Smooth muscle cell (in vitro differentiated cells): ENCODE measurements around the gene PDE4A. TPM values are rescaled to one million over a fixed set of nuclear protein-coding genes. Genes with fewer than 3 reads are reported as not detected.

Experiments
- DNase-seq: peaks from one replicate; lab custom pipeline; 2025; ENCODE audit not compliant: unreplicated experiment; lab: John Stamatoyannopoulos, UW
- H2AFZ ChIP-seq: fragments of 200-600 bp; sonication (generic); 2 replicates; pipeline ENCODE4 v1.6.0; 2016; ENCODE audit warnings: antibody characterized with exemption, low read depth, mild to moderate bottlenecking
- H3F3A ChIP-seq: fragments of 200-600 bp; sonication (generic); 2 replicates; pipeline ENCODE4 v1.6.0; 2017; ENCODE audit warnings: antibody characterized with exemption, low read depth
- H3K27ac ChIP-seq: fragments of 200-600 bp; sonication (generic); 2 replicates; pipeline ENCODE4 v1.5.1; 2016; ENCODE audit warnings: low read depth, mild to moderate bottlenecking
- H3K27me3 ChIP-seq: fragments of 200-600 bp; sonication (generic); 2 replicates; pipeline ENCODE4 v1.6.1; 2016; ENCODE audit warnings: low read depth, mild to moderate bottlenecking
- H3K36me3 ChIP-seq: fragments of 200-600 bp; sonication (generic); 2 replicates; pipeline ENCODE4 v1.5.1; 2016; ENCODE audit warnings: low read depth
- H3K4me1 ChIP-seq: fragments of 200-600 bp; sonication (generic); 2 replicates; pipeline ENCODE4 v1.5.1; 2016; ENCODE audit warnings: low read depth
- H3K4me2 ChIP-seq: fragments of 200-600 bp; sonication (generic); 2 replicates; pipeline ENCODE4 v1.6.0; 2016; ENCODE audit warnings: mild to moderate bottlenecking
- H3K4me3 ChIP-seq: fragments of 200-600 bp; sonication (generic); 2 replicates; pipeline ENCODE4 v1.5.1; 2016; ENCODE audit warnings: mild to moderate bottlenecking
- H3K79me2 ChIP-seq: fragments of 200-600 bp; sonication (generic); 2 replicates; pipeline ENCODE4 v1.6.0; 2016; ENCODE audit warnings: low read depth, mild to moderate bottlenecking
- H3K9ac ChIP-seq: fragments of 200-600 bp; sonication (generic); 2 replicates; pipeline ENCODE4 v1.6.0; 2016; ENCODE audit warnings: low read depth
- H3K9me3 ChIP-seq: fragments of 200-600 bp; sonication (generic); replicated peaks from 2 replicates; pipeline ENCODE4 v1.5.1; 2016; ENCODE audit warnings: low read depth
- H4K20me1 ChIP-seq: fragments of 200-600 bp; sonication (generic); 2 replicates; pipeline ENCODE4 v1.6.0; 2016; ENCODE audit warnings: low read depth
- CTCF ChIP-seq: fragments of 200-600 bp; sonication (generic); IDR thresholded peaks from 2 replicates; pipeline ENCODE4 v1.5.1; 2017; ENCODE audit warnings: borderline replicate concordance, mild to moderate bottlenecking, antibody characterized with exemption; ENCODE audit not compliant: insufficient read depth, poor library complexity, severe bottlenecking
- WGBS: methylation state at CpG from one replicate; pipeline ENCODE4 v1.1.7; 2016; ENCODE audit warnings: low lambda C conversion rate; 5-methylcytosine and 5-hydroxymethylcytosine counted together
- polyA plus RNA-seq: library from polyadenylated mRNA; unstranded; fragments of >200 nt; fragmentation: Nextera tagmentation; extraction: Ambion mirVana; gene quantifications from 2 replicates; pipeline ENCODE4 v1.2.1, GENCODE V29; 2016
- total RNA-seq: library from RNA; depleted of rRNA; stranded (reverse); fragments of >200 nt; gene quantifications from 2 replicates; pipeline ENCODE4 v1.2.3, GENCODE V29; 2014

Gene PDE4A
- total and polyA plus RNA-seq, 2 experiments from 2014 or later, result 2.7 to 16.4 TPM

GRCh38 chr19:10392120-10392519, 28.2 kb upstream of the PDE4A start:
- no peak for DNase-seq
- Histone ChIP-seq H3K4me1 (no peaks in the 10 kb centered on the region), H3F3A (no peaks in the 10 kb centered on the region), H3K9ac (no peak overlapping the region), H4K20me1 (peaks cover 17% of the 10 kb centered on the region), H3K79me2 (no peaks in the 10 kb centered on the region), H3K9me3 (no peaks in the 10 kb centered on the region), H2AFZ (no peak overlapping the region), H3K27ac (no peak overlapping the region), H3K27me3 (no peaks in the 10 kb centered on the region), H3K4me3 (no peak overlapping the region), H3K4me2 (no peak overlapping the region), H3K36me3 (no peaks in the 10 kb centered on the region)
- 95% methylated on average over 6 of the region's 6 CpGs for WGBS
- no peak for TF ChIP-seq CTCF

- no peaks in the 10 kb centered on the region for H3K4me1 ChIP-seq
- H3K4me2 ChIP-seq, result no peak overlapping the region
- no peak overlapping the region for H3K9ac ChIP-seq
- peaks cover 27% of the 10 kb centered on the region for H4K20me1 ChIP-seq
- no peak overlapping the region for H3K4me3 ChIP-seq
- H3F3A ChIP-seq, result no peaks in the 10 kb centered on the region
- H3K36me3 ChIP-seq, result no peaks in the 10 kb centered on the region
- no peak for DNase-seq
- WGBS, result 97% methylated on average over 24 of the region's 24 CpGs
- no peak overlapping the region for H2AFZ ChIP-seq
- TF ChIP-seq CTCF, result no peak
- H3K27me3 ChIP-seq, result no peaks in the 10 kb centered on the region
- H3K9me3 ChIP-seq, result no peaks in the 10 kb centered on the region
- H3K27ac ChIP-seq, result no peak overlapping the region
- H3K79me2 ChIP-seq, result peaks cover 6% of the 10 kb centered on the region
Measured at GRCh38 chr19:10393137-10393536, 27.2 kb upstream of the PDE4A start.

- no peak overlapping the region for H3K4me2 ChIP-seq
- H3K9ac ChIP-seq, result no peak overlapping the region
- H4K20me1 ChIP-seq, result peaks cover 46% of the 10 kb centered on the region
- no peak overlapping the region for H3K27ac ChIP-seq
- H2AFZ ChIP-seq, result no peak overlapping the region
- H3K4me1 ChIP-seq, result no peaks in the 10 kb centered on the region
- no peak overlapping the region for H3K4me3 ChIP-seq
- WGBS, result 97% methylated on average over 12 of the region's 12 CpGs
- TF ChIP-seq CTCF, result no peak
- peaks cover 25% of the 10 kb centered on the region for H3K79me2 ChIP-seq
- no peaks in the 10 kb centered on the region for H3K27me3 ChIP-seq
- H3F3A ChIP-seq, result no peaks in the 10 kb centered on the region
- no peaks in the 10 kb centered on the region for H3K9me3 ChIP-seq
- no peaks in the 10 kb centered on the region for H3K36me3 ChIP-seq
- DNase-seq, result no peak
Measured at GRCh38 chr19:10395003-10395402, 25.3 kb upstream of the PDE4A start.

GRCh38 chr19:10395436-10395835, 24.9 kb upstream of the PDE4A start:
- TF ChIP-seq CTCF, result no peak
- H3K4me3 ChIP-seq, result no peak overlapping the region
- H3K4me1 ChIP-seq, result no peaks in the 10 kb centered on the region
- H3K36me3 ChIP-seq, result no peaks in the 10 kb centered on the region
- H3K79me2 ChIP-seq, result peaks cover 29% of the 10 kb centered on the region
- H3K4me2 ChIP-seq, result no peak overlapping the region
- no peaks in the 10 kb centered on the region for H3F3A ChIP-seq
- peaks cover 46% of the 10 kb centered on the region for H4K20me1 ChIP-seq
- no peaks in the 10 kb centered on the region for H3K27me3 ChIP-seq
- DNase-seq, result no peak
- H3K9ac ChIP-seq, result no peak overlapping the region
- H2AFZ ChIP-seq, result no peak overlapping the region
- H3K9me3 ChIP-seq, result no peaks in the 10 kb centered on the region
- H3K27ac ChIP-seq, result no peak overlapping the region
- 100% methylated on average over 19 of the region's 26 CpGs for WGBS
